Mesodermal cell (in vitro differentiated cells): Measurements from ENCODE around the gene CEBPZOS.

ENCODE experiments used
- H3K27ac ChIP-seq: 2 replicates; pipeline ENCODE4 v1.7.0; 2013; ENCODE audit warnings: mild to moderate bottlenecking, low read depth, low read length, moderate library complexity; ENCODE audit not compliant: severe bottlenecking
- H3K36me3 ChIP-seq: 2 replicates; pipeline ENCODE4 v1.7.1; 2013; ENCODE audit warnings: mild to moderate bottlenecking, low read length, moderate library complexity; ENCODE audit not compliant: control insufficient read depth, insufficient read depth
- H3K4me1 ChIP-seq: one replicate; pipeline ENCODE4 v1.7.1; 2013; ENCODE audit warnings: mild to moderate bottlenecking, low read length; ENCODE audit not compliant: insufficient read depth, control insufficient read depth, poor library complexity, severe bottlenecking
- H3K4me3 ChIP-seq: 2 replicates; pipeline ENCODE4 v1.7.0; 2013; ENCODE audit warnings: low read length, control low read depth, mild to moderate bottlenecking; ENCODE audit not compliant: insufficient read depth, poor library complexity, severe bottlenecking; ENCODE audit errors: extremely low read depth
- H3K9me3 ChIP-seq: 2 replicates; pipeline ENCODE4 v1.7.1; 2013; ENCODE audit warnings: mild to moderate bottlenecking, low read length, moderate library complexity; ENCODE audit not compliant: control insufficient read depth
- WGBS, 2 experiments: methylation state at CpG; one replicate each; pipeline ENCODE4 v1.1.5; 2013; ENCODE audit warnings: missing lambda C conversion rate in 2 of 2; ENCODE audit not compliant: insufficient coverage in 2 of 2; 5-methylcytosine and 5-hydroxymethylcytosine counted together

Gene CEBPZOS

GRCh38 chr2:37232131-37232933 lies 36.0 kb downstream of the CEBPZOS start:
- peak overlapping the region; percentile 98 for H3K4me3 ChIP-seq
- H3K4me1 ChIP-seq: peaks cover 7% of the 10 kb centered on the region
- peak overlapping the region; percentile 81 for H3K27ac ChIP-seq
- no peaks in the 10 kb centered on the region for H3K9me3 ChIP-seq
- peaks cover 43% of the 10 kb centered on the region for H3K36me3 ChIP-seq
- WGBS, 2 experiments: 17 to 18% methylated on average over 12 to 16 of the region's 18 CpGs

DNA sequence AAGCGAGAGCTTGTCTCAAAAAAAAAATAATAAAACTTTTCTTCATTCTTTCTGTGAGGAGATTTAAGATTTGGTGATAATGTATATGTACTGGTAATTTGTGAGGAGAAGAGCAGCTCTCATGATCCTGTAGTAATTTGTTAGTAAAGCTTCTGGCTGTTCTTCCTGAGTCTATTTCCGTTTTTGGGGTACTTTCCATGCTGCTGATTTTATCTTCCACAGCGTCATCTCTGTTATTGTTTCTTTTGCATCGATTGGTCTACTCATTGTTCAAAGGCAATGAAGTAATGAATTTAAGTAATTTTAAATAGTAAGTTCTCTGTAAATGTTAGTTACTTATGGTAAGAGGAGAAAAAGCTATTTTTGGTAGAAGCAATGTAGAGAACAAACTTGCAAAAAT lies 47.1 kb downstream of the CEBPZOS start:
- Histone ChIP-seq H3K36me3 (peaks cover 78% of the 10 kb centered on the region), H3K4me3 (no peak overlapping the region), H3K9me3 (no peaks in the 10 kb centered on the region), H3K27ac (no peak overlapping the region), H3K4me1 (no peaks in the 10 kb centered on the region)
- 80 to 100% methylated on average over 1 to 2 of the region's 4 CpGs for WGBS, 2 experiments

DNA sequence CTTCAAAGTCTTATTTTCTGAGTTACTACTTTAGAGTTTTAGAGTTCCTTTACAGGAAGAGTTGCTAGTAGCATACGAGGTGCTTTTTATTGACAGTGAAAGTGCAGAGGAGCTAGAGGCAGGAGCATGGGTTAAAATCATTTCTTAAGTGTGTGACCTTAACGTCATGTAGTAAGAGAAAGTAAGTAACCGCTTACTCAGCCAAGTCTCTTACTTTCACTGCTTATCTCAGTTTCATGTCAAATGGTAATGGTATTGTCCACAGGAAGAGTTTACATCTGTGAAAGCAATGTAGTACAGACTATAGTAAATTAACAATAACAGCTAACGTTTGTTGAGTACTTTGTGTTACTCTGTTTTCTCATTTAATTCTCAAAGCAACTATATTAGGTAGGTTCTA lies 47.7 kb downstream of the CEBPZOS start:
- H3K36me3 ChIP-seq: peaks cover 72% of the 10 kb centered on the region
- H3K4me3 ChIP-seq: no peak overlapping the region
- H3K27ac ChIP-seq: no peak overlapping the region
- WGBS, 2 experiments: 80% methylated on average over 1 of the region's 4 CpGs; no CpG with 5 or more reads in 1 of the 2 experiments
- H3K4me1 ChIP-seq: no peaks in the 10 kb centered on the region
- no peaks in the 10 kb centered on the region for H3K9me3 ChIP-seq

- H3K27ac ChIP-seq: no peak overlapping the region
- no peaks in the 10 kb centered on the region for H3K9me3 ChIP-seq
- peaks cover 68% of the 10 kb centered on the region for H3K36me3 ChIP-seq
- H3K4me3 ChIP-seq: no peak overlapping the region
- WGBS, 2 experiments: 93% methylated on average over 2 of the region's 3 CpGs; no CpG with 5 or more reads in 1 of the 2 experiments
- no peaks in the 10 kb centered on the region for H3K4me1 ChIP-seq
These were observed 48.5 kb downstream of the CEBPZOS start for GRCh38 chr2:37244755-37245154.

DNA sequence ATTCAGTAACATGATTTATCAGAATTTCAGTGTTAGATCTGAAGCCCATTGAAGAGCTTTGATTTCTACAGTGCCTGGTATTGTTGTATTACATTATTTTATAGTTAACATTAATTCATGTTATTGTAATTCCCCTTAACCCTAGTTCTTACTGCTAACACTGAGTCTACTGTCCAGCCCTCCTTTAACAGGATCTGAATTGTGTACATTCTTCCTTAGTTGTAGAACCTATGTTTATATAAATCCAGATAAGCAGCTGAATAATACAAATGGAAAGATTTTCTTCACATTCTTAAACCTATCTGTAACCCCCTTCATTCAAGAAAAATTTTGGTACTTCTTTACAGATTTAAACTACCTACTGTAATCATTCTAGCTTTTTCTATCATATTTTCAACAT lies 49.9 kb downstream of the CEBPZOS start:
- Histone ChIP-seq H3K9me3 (no peaks in the 10 kb centered on the region), H3K36me3 (peaks cover 70% of the 10 kb centered on the region)

GRCh38 chr2:37250869-37251740 lies 54.8 kb downstream of the CEBPZOS start:
- H3K4me3 ChIP-seq: no peak overlapping the region
- no peak overlapping the region for H3K27ac ChIP-seq
- no peaks in the 10 kb centered on the region for H3K4me1 ChIP-seq
- WGBS, 2 experiments: 86 to 91% methylated on average over 1 to 3 of the region's 5 CpGs
- peaks cover 72% of the 10 kb centered on the region for H3K36me3 ChIP-seq
- no peaks in the 10 kb centered on the region for H3K9me3 ChIP-seq

More for the DNA sequence above, 49.9 kb downstream of the CEBPZOS start:
- no peak overlapping the region for H3K27ac ChIP-seq
- no peaks in the 10 kb centered on the region for H3K4me1 ChIP-seq
- H3K4me3 ChIP-seq: no peak overlapping the region
